ENCODE measurements around the gene GM2A.
A peak's percentile ranks its signal among the peaks of the same experiment; 100 is the strongest.

Gene GM2A

GRCh38 chr5:151258816-151259215, 5.8 kb downstream of the GM2A start:
- Histone ChIP-seq H2BK120ac (ENCODE audit: low read depth, low read length) (no peak overlapping the region), H3K27me3 (ENCODE audit: control insufficient read depth in 1 of 2, insufficient read depth in 1 of 2, low read length in 2 of 2) (no peaks in the 10 kb centered on the region), H3K23ac (ENCODE audit: low read length in 2 of 2) (no peak overlapping the region), H3K14ac (ENCODE audit: low read length in 2 of 2) (no peak overlapping the region), H3K4me2 (ENCODE audit: low read length, poor library complexity, severe bottlenecking) (no peak overlapping the region), H4K91ac (ENCODE audit: low read length) (no peak overlapping the region), H2BK5ac (ENCODE audit: low read depth, low read length, poor library complexity, severe bottlenecking) (no peak overlapping the region), H3K4ac (ENCODE audit: low read depth in 1 of 2, low read length in 2 of 2) (no peak overlapping the region), H2AFZ (ENCODE audit: low read depth, low read length) (no peak overlapping the region), H2AK5ac (ENCODE audit: low read length, severe bottlenecking) (no peak overlapping the region), H3K4me3 (ENCODE audit: insufficient read depth in 1 of 2, low read depth in 1 of 2, low read length in 2 of 2) (no peak overlapping the region), H3K18ac (ENCODE audit: low read depth in 1 of 2, low read length in 2 of 2) (no peak overlapping the region), H4K8ac (ENCODE audit: low read length) (no peak overlapping the region), H3K27ac (ENCODE audit: low read length, poor library complexity, severe bottlenecking) (no peak overlapping the region), H3K36me3 (ENCODE audit: control insufficient read depth in 1 of 2, insufficient read depth in 2 of 2, low read depth in 1 of 2, low read length in 2 of 2) (peaks cover 3 to 18% of the 10 kb centered on the region in 2 experiments), H3K9me3 (ENCODE audit: control insufficient read depth, low read length) (no peaks in the 10 kb centered on the region), H3K79me1 (replicated peaks; ENCODE audit: low read length, poor library complexity, severe bottlenecking) (peaks cover 32% of the 10 kb centered on the region), H3K9ac (ENCODE audit: low read length) (no peak overlapping the region), H2BK15ac (ENCODE audit: low read depth, poor library complexity, severe bottlenecking) (no peak overlapping the region), H3K4me1 (ENCODE audit: control insufficient read depth, insufficient read depth, low read depth, low read length) (peaks cover 3% of the 10 kb centered on the region), H2BK12ac (ENCODE audit: low read length in 2 of 2) (no peak overlapping the region)
- 100% methylated on average over 1 of the region's 1 CpG for WGBS
- no peak for DNase-seq

- no peak overlapping the region for H3K9ac ChIP-seq (ENCODE audit: low read length)
- H3K36me3 ChIP-seq (ENCODE audit: control insufficient read depth in 1 of 2, insufficient read depth in 2 of 2, low read depth in 1 of 2, low read length in 2 of 2), result peaks cover 3 to 18% of the 10 kb centered on the region in 2 experiments
- H2AFZ ChIP-seq (ENCODE audit: low read depth, low read length), result no peak overlapping the region
- no peak overlapping the region for H3K18ac ChIP-seq (ENCODE audit: low read depth in 1 of 2, low read length in 2 of 2)
- H2BK15ac ChIP-seq (ENCODE audit: low read depth, poor library complexity, severe bottlenecking), result no peak overlapping the region
- peaks cover 30% of the 10 kb centered on the region for H3K79me1 ChIP-seq (replicated peaks; ENCODE audit: low read length, poor library complexity, severe bottlenecking)
- no peak overlapping the region for H3K4ac ChIP-seq (ENCODE audit: low read depth in 1 of 2, low read length in 2 of 2)
- no peak overlapping the region for H2BK12ac ChIP-seq (ENCODE audit: low read length in 2 of 2)
- H3K4me2 ChIP-seq (ENCODE audit: low read length, poor library complexity, severe bottlenecking), result no peak overlapping the region
- H3K9me3 ChIP-seq (ENCODE audit: control insufficient read depth, low read length), result no peaks in the 10 kb centered on the region
- no peak overlapping the region for H4K8ac ChIP-seq (ENCODE audit: low read length)
- H3K4me3 ChIP-seq (ENCODE audit: insufficient read depth in 1 of 2, low read depth in 1 of 2, low read length in 2 of 2), result no peak overlapping the region
- H2BK5ac ChIP-seq (ENCODE audit: low read depth, low read length, poor library complexity, severe bottlenecking), result no peak overlapping the region
- no peak overlapping the region for H3K14ac ChIP-seq (ENCODE audit: low read length in 2 of 2)
- 95% methylated on average over 4 of the region's 4 CpGs for WGBS
- no peak overlapping the region for H3K27ac ChIP-seq (ENCODE audit: low read length, poor library complexity, severe bottlenecking)
- H3K4me1 ChIP-seq (ENCODE audit: control insufficient read depth, insufficient read depth, low read depth, low read length), result peaks cover 1% of the 10 kb centered on the region
- H4K91ac ChIP-seq (ENCODE audit: low read length), result no peak overlapping the region
- no peak overlapping the region for H3K23ac ChIP-seq (ENCODE audit: low read length in 2 of 2)
- H2BK120ac ChIP-seq (ENCODE audit: low read depth, low read length), result no peak overlapping the region
- H3K27me3 ChIP-seq (ENCODE audit: control insufficient read depth in 1 of 2, insufficient read depth in 1 of 2, low read length in 2 of 2), result no peaks in the 10 kb centered on the region
- no peak overlapping the region for H2AK5ac ChIP-seq (ENCODE audit: low read length, severe bottlenecking)
- DNase-seq, result no peak
Measured at GRCh38 chr5:151259931-151260330, 6.9 kb downstream of the GM2A start.

DNA sequence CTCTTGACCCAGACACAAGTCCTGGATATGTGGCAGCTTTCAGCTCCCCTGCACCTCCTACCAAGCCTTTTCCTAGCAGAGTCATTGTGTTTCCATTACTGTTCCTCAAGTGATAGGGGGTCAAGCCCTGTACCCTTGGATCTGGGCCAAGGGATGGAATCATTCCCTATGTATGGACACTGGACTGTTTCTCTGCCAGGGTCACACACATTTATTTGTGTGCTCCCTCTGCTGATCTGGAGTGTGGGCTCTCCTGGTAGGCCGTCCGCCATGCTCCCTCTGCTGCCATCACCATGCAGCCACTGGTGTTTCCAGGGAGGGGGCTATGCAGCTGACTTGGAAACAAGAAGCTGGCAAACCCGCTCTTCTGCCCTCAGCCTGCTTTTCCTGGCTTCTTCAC, 9.5 kb downstream of the GM2A start:
- peaks cover 14% of the 10 kb centered on the region for H3K79me1 ChIP-seq (replicated peaks; ENCODE audit: low read length, poor library complexity, severe bottlenecking)
- 93% methylated on average over 3 of the region's 3 CpGs for WGBS
- H3K4ac ChIP-seq (ENCODE audit: low read depth in 1 of 2, low read length in 2 of 2), result no peak overlapping the region
- H3K23ac ChIP-seq (ENCODE audit: low read length in 2 of 2), result no peak overlapping the region
- no peak overlapping the region for H2BK12ac ChIP-seq (ENCODE audit: low read length in 2 of 2)
- H3K14ac ChIP-seq (ENCODE audit: low read length in 2 of 2), result no peak overlapping the region
- H2AFZ ChIP-seq (ENCODE audit: low read depth, low read length), result no peak overlapping the region
- H3K9me3 ChIP-seq (ENCODE audit: control insufficient read depth, low read length), result no peaks in the 10 kb centered on the region
- no peak overlapping the region for H3K18ac ChIP-seq (ENCODE audit: low read depth in 1 of 2, low read length in 2 of 2)
- DNase-seq, result no peak
- H2BK120ac ChIP-seq (ENCODE audit: low read depth, low read length), result no peak overlapping the region
- no peak overlapping the region for H2BK15ac ChIP-seq (ENCODE audit: low read depth, poor library complexity, severe bottlenecking)
- H3K4me3 ChIP-seq (ENCODE audit: insufficient read depth in 1 of 2, low read depth in 1 of 2, low read length in 2 of 2), result no peak overlapping the region
- peaks cover 10 to 39% of the 10 kb centered on the region in 2 experiments for H3K36me3 ChIP-seq (ENCODE audit: control insufficient read depth in 1 of 2, insufficient read depth in 2 of 2, low read depth in 1 of 2, low read length in 2 of 2)
- no peak overlapping the region for H3K9ac ChIP-seq (ENCODE audit: low read length)
- no peak overlapping the region for H2AK5ac ChIP-seq (ENCODE audit: low read length, severe bottlenecking)
- H3K27me3 ChIP-seq (ENCODE audit: control insufficient read depth in 1 of 2, insufficient read depth in 1 of 2, low read length in 2 of 2), result no peaks in the 10 kb centered on the region
- no peak overlapping the region for H4K8ac ChIP-seq (ENCODE audit: low read length)
- no peak overlapping the region for H4K91ac ChIP-seq (ENCODE audit: low read length)
- H2BK5ac ChIP-seq (ENCODE audit: low read depth, low read length, poor library complexity, severe bottlenecking), result no peak overlapping the region
- H3K4me1 ChIP-seq (ENCODE audit: control insufficient read depth, insufficient read depth, low read depth, low read length), result peaks cover 1% of the 10 kb centered on the region
- H3K27ac ChIP-seq (ENCODE audit: low read length, poor library complexity, severe bottlenecking), result no peak overlapping the region
- no peak overlapping the region for H3K4me2 ChIP-seq (ENCODE audit: low read length, poor library complexity, severe bottlenecking)

DNA sequence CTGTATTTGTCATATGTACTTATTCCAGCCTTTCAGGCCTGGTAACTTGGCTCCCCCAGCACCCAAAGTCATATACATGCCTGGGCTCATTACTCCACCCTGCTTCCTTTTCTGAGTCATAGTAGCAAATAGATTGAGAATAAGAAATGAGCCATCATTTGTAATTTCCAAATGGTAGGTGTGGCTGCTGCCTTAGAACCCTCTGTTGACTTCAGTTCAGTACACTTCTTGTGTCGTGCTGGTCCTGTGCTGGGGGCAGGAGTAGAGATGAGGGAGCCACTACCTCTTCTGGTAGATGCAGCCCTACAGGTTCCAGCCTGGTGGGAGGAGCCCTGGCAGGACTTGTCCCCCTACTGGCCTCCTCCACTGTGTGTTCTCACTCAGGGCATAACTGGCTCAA, 11.1 kb downstream of the GM2A start:
- 79% methylated on average over 1 of the region's 1 CpG for WGBS

More for the DNA sequence above, 11.1 kb downstream of the GM2A start:
- Histone ChIP-seq H4K91ac (ENCODE audit: low read length) (no peak overlapping the region), H2AFZ (ENCODE audit: low read depth, low read length) (no peak overlapping the region), H2BK12ac (ENCODE audit: low read length in 2 of 2) (no peak overlapping the region), H3K4me1 (ENCODE audit: control insufficient read depth, insufficient read depth, low read depth, low read length) (no peaks in the 10 kb centered on the region), H3K27me3 (ENCODE audit: control insufficient read depth in 1 of 2, insufficient read depth in 1 of 2, low read length in 2 of 2) (no peaks in the 10 kb centered on the region), H2BK5ac (ENCODE audit: low read depth, low read length, poor library complexity, severe bottlenecking) (no peak overlapping the region), H3K27ac (ENCODE audit: low read length, poor library complexity, severe bottlenecking) (no peak overlapping the region), H2BK120ac (ENCODE audit: low read depth, low read length) (no peak overlapping the region), H3K14ac (ENCODE audit: low read length in 2 of 2) (no peak overlapping the region), H3K9me3 (ENCODE audit: control insufficient read depth, low read length) (no peaks in the 10 kb centered on the region), H3K4ac (ENCODE audit: low read depth in 1 of 2, low read length in 2 of 2) (no peak overlapping the region), H3K36me3 (ENCODE audit: control insufficient read depth in 1 of 2, insufficient read depth in 2 of 2, low read depth in 1 of 2, low read length in 2 of 2) (peaks cover 10 to 53% of the 10 kb centered on the region in 2 experiments), H3K4me3 (ENCODE audit: insufficient read depth in 1 of 2, low read depth in 1 of 2, low read length in 2 of 2) (peak overlapping the region in 1 of 2 experiments; percentile 8), H3K23ac (ENCODE audit: low read length in 2 of 2) (no peak overlapping the region), H2BK15ac (ENCODE audit: low read depth, poor library complexity, severe bottlenecking) (no peak overlapping the region), H3K9ac (ENCODE audit: low read length) (peak overlapping the region; percentile 73), H2AK5ac (ENCODE audit: low read length, severe bottlenecking) (no peak overlapping the region), H3K4me2 (ENCODE audit: low read length, poor library complexity, severe bottlenecking) (no peak overlapping the region), H4K8ac (ENCODE audit: low read length) (no peak overlapping the region), H3K79me1 (replicated peaks; ENCODE audit: low read length, poor library complexity, severe bottlenecking) (peaks cover 7% of the 10 kb centered on the region), H3K18ac (ENCODE audit: low read depth in 1 of 2, low read length in 2 of 2) (no peak overlapping the region)
- DNase-seq, result peak; percentile 25

Data from mesenchymal stem cell (in vitro differentiated cells and primary cell).